Measurements from ENCODE around the gene LRRC3. TPM values are rescaled to one million over a fixed set of nuclear protein-coding genes. Genes with fewer than 3 reads are reported as not detected.

The LRRC3 gene
- total and polyA plus RNA-seq, 4 donors, result 1.4 to 3.6 (median 2.4) TPM

DNA sequence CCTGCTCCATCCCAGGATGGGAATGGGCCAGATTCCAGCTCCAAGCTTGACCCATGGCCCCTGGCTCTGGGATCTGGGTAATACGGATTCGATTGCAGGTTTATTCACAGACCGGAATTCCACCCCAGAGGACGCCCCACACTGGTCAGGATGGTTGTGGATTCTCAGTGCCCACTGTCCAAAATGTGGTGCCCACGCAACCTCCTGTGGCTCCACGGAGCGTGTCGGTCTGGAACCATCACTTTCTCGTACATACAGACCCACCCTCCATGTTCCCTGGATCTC, 53.1 kb downstream of the LRRC3 start:
- H3K4me3 ChIP-seq, result no peak overlapping the region
- H3K27ac ChIP-seq (ENCODE audit: low read depth in 1 of 2, low read length in 1 of 2), result no peak overlapping the region
- H3K27me3 ChIP-seq (ENCODE audit: control insufficient read depth in 3 of 3, insufficient read depth in 3 of 3, low read length in 2 of 3), result peaks cover 0 to 4% (median 0%) of the 10 kb centered on the region in 3 donors
- H3K36me3 ChIP-seq (ENCODE audit: control insufficient read depth in 4 of 4, insufficient read depth in 4 of 4, low read length in 4 of 4), result no peaks in the 10 kb centered on the region
- H3K4me1 ChIP-seq (ENCODE audit: control insufficient read depth in 5 of 5, insufficient read depth in 5 of 5, low read length in 5 of 5), result peaks cover 0 to 4% (median 0%) of the 10 kb centered on the region in 5 donors
- no peak overlapping the region for H3K9ac ChIP-seq (ENCODE audit: insufficient read depth in 1 of 2, low read length in 2 of 2)
- ATAC-seq (ENCODE audit: insufficient read depth, low FRiP score), result no peak
- DNase-seq, result no peak
- peaks cover 0 to 3% (median 0%) of the 10 kb centered on the region in 4 donors for H3K9me3 ChIP-seq (ENCODE audit: control insufficient read depth in 4 of 4, insufficient read depth in 3 of 4, low read length in 3 of 4)
- no peak for TF ChIP-seq CTCF (IDR thresholded peaks at IDR 0.05; ENCODE audit: control extremely low read depth, extremely low read depth)
- WGBS, 2 donors, result 86 to 87% methylated on average over 9 of the region's 9 CpGs

DNA sequence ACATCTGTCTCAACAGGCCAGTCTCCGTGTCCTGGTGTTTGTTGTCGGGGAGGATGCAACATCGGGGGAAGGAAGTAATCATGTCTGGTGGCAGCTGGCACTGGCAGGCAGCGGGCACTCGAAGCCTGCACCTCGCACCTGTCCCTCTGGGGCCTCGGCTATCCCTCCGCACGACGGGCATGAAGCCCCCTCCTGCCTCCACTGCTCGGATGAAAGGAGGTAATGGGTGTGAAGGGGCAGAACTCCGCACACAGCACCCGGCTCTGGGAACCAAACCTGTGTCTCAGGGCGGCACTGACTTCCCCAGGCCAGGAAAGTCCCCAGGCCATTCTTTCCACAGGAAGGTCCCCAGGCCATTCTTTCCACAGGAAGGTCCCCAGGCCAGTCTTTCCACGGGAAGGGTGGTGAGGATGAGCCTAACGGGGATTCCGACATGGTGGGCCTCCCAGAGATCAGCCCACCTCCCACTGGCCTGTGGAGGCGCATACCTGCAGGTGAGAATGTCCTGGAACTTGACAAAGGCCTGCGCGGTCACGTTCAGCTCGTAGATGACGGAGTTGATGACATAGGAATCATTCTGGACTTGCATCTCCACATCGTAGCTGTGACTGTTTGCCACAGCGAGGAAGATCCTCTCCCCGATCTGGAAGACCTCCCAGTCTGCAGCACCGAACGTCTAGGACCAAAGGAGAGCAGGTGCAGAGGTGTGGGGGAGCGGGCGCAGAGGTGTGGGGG, 53.6 kb downstream of the LRRC3 start:
- no peaks in the 10 kb centered on the region for H3K36me3 ChIP-seq (ENCODE audit: control insufficient read depth in 4 of 4, insufficient read depth in 4 of 4, low read length in 4 of 4)
- H3K27me3 ChIP-seq (ENCODE audit: control insufficient read depth in 3 of 3, insufficient read depth in 3 of 3, low read length in 2 of 3), result peaks cover 0 to 4% (median 0%) of the 10 kb centered on the region in 3 donors
- no peak overlapping the region for H3K4me3 ChIP-seq
- peaks cover 0 to 3% (median 0%) of the 10 kb centered on the region in 4 donors for H3K9me3 ChIP-seq (ENCODE audit: control insufficient read depth in 4 of 4, insufficient read depth in 3 of 4, low read length in 3 of 4)
- 83 to 85% methylated on average over 30 of the region's 30 CpGs for WGBS, 2 donors
- H3K27ac ChIP-seq (ENCODE audit: low read depth in 1 of 2, low read length in 1 of 2), result no peak overlapping the region
- ATAC-seq (ENCODE audit: insufficient read depth, low FRiP score) (no peak), DNase-seq (no peak)
- peaks cover 0 to 4% (median 0%) of the 10 kb centered on the region in 5 donors for H3K4me1 ChIP-seq (ENCODE audit: control insufficient read depth in 5 of 5, insufficient read depth in 5 of 5, low read length in 5 of 5)
- no peak overlapping the region for H3K9ac ChIP-seq (ENCODE audit: insufficient read depth in 1 of 2, low read length in 2 of 2)
- TF ChIP-seq CTCF (IDR thresholded peaks at IDR 0.05; ENCODE audit: control extremely low read depth, extremely low read depth), result no peak

GRCh38 chr21:44509539-44509938, 54.2 kb downstream of the LRRC3 start:
- H3K27me3 ChIP-seq (ENCODE audit: control insufficient read depth in 3 of 3, insufficient read depth in 3 of 3, low read length in 2 of 3), result peaks cover 0 to 4% (median 0%) of the 10 kb centered on the region in 3 donors
- WGBS, 2 donors, result 61 to 69% methylated on average over 9 to 12 of the region's 12 CpGs
- ATAC-seq (ENCODE audit: insufficient read depth, low FRiP score) (peak; percentile 56), DNase-seq (no peak)
- no peak overlapping the region for H3K27ac ChIP-seq (ENCODE audit: low read depth in 1 of 2, low read length in 1 of 2)
- H3K9me3 ChIP-seq (ENCODE audit: control insufficient read depth in 4 of 4, insufficient read depth in 3 of 4, low read length in 3 of 4), result peaks cover 0 to 3% (median 0%) of the 10 kb centered on the region in 4 donors
- H3K4me3 ChIP-seq, result no peak overlapping the region
- H3K4me1 ChIP-seq (ENCODE audit: control insufficient read depth in 5 of 5, insufficient read depth in 5 of 5, low read length in 5 of 5), result peaks cover 0 to 4% (median 0%) of the 10 kb centered on the region in 5 donors
- no peak for TF ChIP-seq CTCF (IDR thresholded peaks at IDR 0.05; ENCODE audit: control extremely low read depth, extremely low read depth)
- H3K9ac ChIP-seq (ENCODE audit: insufficient read depth in 1 of 2, low read length in 2 of 2), result no peak overlapping the region
- H3K36me3 ChIP-seq (ENCODE audit: control insufficient read depth in 4 of 4, insufficient read depth in 4 of 4, low read length in 4 of 4), result no peaks in the 10 kb centered on the region

Data from lung (tissue), 12 donors.